SK-N-MC (cell line): ENCODE results near the gene G0S2.

Experiments
- EZH2 ChIP-seq: fragments of 200-600 bp; sonication (generic); IDR thresholded peaks from one replicate; pipeline ENCODE4 v1.6.1; 2017; ENCODE audit warnings: antibody characterized with exemption
- FOXP2 ChIP-seq: optimal IDR thresholded peaks from 2 replicates; pipeline ENCODE3; 2011; ENCODE audit warnings: mild to moderate bottlenecking, moderate library complexity; ENCODE audit not compliant: insufficient read depth; ENCODE audit errors: extremely low read length, control extremely low read depth
- POLR2AphosphoS5 ChIP-seq: IDR thresholded peaks from 2 replicates; pipeline ENCODE4 v1.6.1; 2012; ENCODE audit warnings: mild to moderate bottlenecking, low read depth, low read length, borderline replicate concordance

GRCh38 chr1:209633335-209633997 lies 41.7 kb upstream of the G0S2 start:
- TF ChIP-seq POLR2AphosphoS5 (no peak), EZH2 (no peak), FOXP2 (no peak)
